Heart left ventricle (tissue), 16 donors: ENCODE results near the gene BACH2. TPM values are rescaled to one million over a fixed set of nuclear protein-coding genes. Genes with fewer than 3 reads are reported as not detected.
A peak's percentile ranks its signal among the peaks of the same experiment; 100 is the strongest.

Experiments used
- ATAC-seq, 4 donors: fragments of 200-7000 bp; cut with Tn5 transposase; one replicate each; pipeline ENCODE4 v1.9.1; 2020 to 2022; ENCODE audit warnings: moderate library complexity in 4 of 4, mild to moderate bottlenecking in 3 of 4, moderate number of reproducible peaks in 1 of 4
- DNase-seq, 5 donors: peaks; one replicate each; pipeline ENCODE4 v3.0.0-alpha.2; 2020
- H3K27ac ChIP-seq, 12 donors: fragments of 200-600 bp; sonication (generic) in 4 of 12; one replicate each; pipeline versions ENCODE4 v1.5.0 to v1.8.0; 2016 to 2022; ENCODE audit warnings: mild to moderate bottlenecking in 2 of 12
- H3K27me3 ChIP-seq, 9 donors: fragments of 200-600 bp; sonication (generic) in 2 of 9; one replicate each; pipeline versions ENCODE4 v1.5.1 to v1.8.0; 2016 to 2022; ENCODE audit warnings: mild to moderate bottlenecking in 3 of 9
- H3K36me3 ChIP-seq, 9 donors: fragments of 200-600 bp; sonication (generic) in 2 of 9; one replicate each; pipeline versions ENCODE4 v1.5.0 to v1.8.0; 2018 to 2022; ENCODE audit warnings: mild to moderate bottlenecking in 2 of 9
- H3K4me1 ChIP-seq, 12 donors: fragments of 200-600 bp; sonication (generic) in 4 of 12; one replicate each; pipeline versions ENCODE4 v1.5.0 to v1.8.0; 2016 to 2022; ENCODE audit warnings: mild to moderate bottlenecking in 3 of 12
- H3K4me3 ChIP-seq, 12 donors: fragments of 200-600 bp; sonication (generic) in 4 of 12; one replicate each; pipeline versions ENCODE4 v1.5.0 to v1.8.0; 2017 to 2022; ENCODE audit warnings: mild to moderate bottlenecking in 9 of 12, moderate library complexity in 4 of 12
- H3K9me3 ChIP-seq, 12 donors: fragments of 200-600 bp; sonication (generic) in 4 of 12; one replicate each; pipeline versions ENCODE4 v1.5.0 to v1.8.0; 2016 to 2022; ENCODE audit warnings: mild to moderate bottlenecking in 1 of 12
- POLR2A ChIP-seq, 2 donors: fragments of 450-650 bp; IDR thresholded peaks; one replicate each; pipeline ENCODE4 v1.6.1; 2017; ENCODE audit warnings: antibody characterized with exemption in 2 of 2, mild to moderate bottlenecking in 2 of 2, moderate library complexity in 2 of 2
- WGBS, 4 donors: extraction: QIAGEN DNeasy Blood & Tissue Kit in 2 of 4; methylation state at CpG; one replicate each; pipeline versions ENCODE4 v1.1.5 to v1.1.7; 2013 to 2018; 5-methylcytosine and 5-hydroxymethylcytosine counted together
- intact Hi-C, 10 donors: fragments of 100-400 bp; cut with DNase I; formaldehyde crosslinking; loops; one replicate each; pipeline versions ENCODE4 v1.11.1 to v1.14.2; 2022
- polyA plus RNA-seq, 2 donors: library from polyadenylated mRNA; stranded (reverse); fragments of 200-250 nt; gene quantifications; one replicate each; pipeline ENCODE4 v1.2.3, GENCODE V29; 2013
- total RNA-seq, 9 donors: library from RNA; depleted of rRNA in 2 of 9; stranded (reverse); fragments of >200 nt in 2 of 9; fragmentation: NEBNext Ultra II Directional in 3 of 9; extraction: Animal tissue kit (Norgen Biotek cat#: 25700) in 3 of 9; gene quantifications; one replicate each; pipeline versions ENCODE4 v1.1.0 to v1.2.4, GENCODE V29; 2016 to 2023
- TF ChIP-seq, protein P1 (sequence below), 12 donors: fragments of 200-600 bp; sonication (generic) in 4 of 12; IDR thresholded peaks; one replicate each; pipeline versions ENCODE4 v1.5.0 to v1.8.0; 2018 to 2022; ENCODE audit warnings: antibody characterized with exemption in 12 of 12, mild to moderate bottlenecking in 5 of 12
- donor health status: ischemic (EF 13 %, LVEDD 7.1; RV severe dilation, severe dysfunction).
- donor health status: healthy with polysubstance abuse.
- donor health status: DM: no; HTN: yes; CAD: no.
- donor health status: DM: no; HTN: no; CAD: no.
- donor health status: ischemic (EF 25% LVEDD 6.9; RV normal size, moderate dysfunction).
- donor health status: ischemic (EF 25% LVEDD 5.7; RV mildly dilated, moderate dysfunction).
- donor health status: healthy.
- donor health status: DM: yes; HTN: yes; CAD: no.
- donor health status: ischemic (EF 35%, LVEDD 5.7; RV mildly dilated, moderate dysfunction).
- donor health status: nonischemic (EF 11% LVEDD 7.7; RV severe dilation, severe dysfunction).
- donor health status: DM: yes; HTN: yes; CAD: no.
- donor health status: PGD.
- donor health status: ischemic (EF 29% LVEDD 5.4; RV normal size, mild dysfunction).
- donor health status: nonischemic (EF 23%, LVEDD 6.1; RV moderate dilation, normal function).

Gene BACH2
- total and polyA plus RNA-seq, 11 donors = 0.23 to 8.4 (median 1.5) TPM

- intact Hi-C loops = loop anchor here in 7 of 10 donors (2.0 to 10.0 kb wide), 9 partner anchors 65 to 245 kb away; partner anchors contain the start of gene BACH2 (in 3 of the 7)
- peak overlapping the region; percentile 76 to 94 (median 88) for H3K27ac ChIP-seq
- H3K27me3 ChIP-seq = no peaks in the 10 kb centered on the region
- peaks cover 0 to 9% (median 0%) of the 10 kb centered on the region in 12 donors for H3K9me3 ChIP-seq
- TF ChIP-seq, protein P1, sequence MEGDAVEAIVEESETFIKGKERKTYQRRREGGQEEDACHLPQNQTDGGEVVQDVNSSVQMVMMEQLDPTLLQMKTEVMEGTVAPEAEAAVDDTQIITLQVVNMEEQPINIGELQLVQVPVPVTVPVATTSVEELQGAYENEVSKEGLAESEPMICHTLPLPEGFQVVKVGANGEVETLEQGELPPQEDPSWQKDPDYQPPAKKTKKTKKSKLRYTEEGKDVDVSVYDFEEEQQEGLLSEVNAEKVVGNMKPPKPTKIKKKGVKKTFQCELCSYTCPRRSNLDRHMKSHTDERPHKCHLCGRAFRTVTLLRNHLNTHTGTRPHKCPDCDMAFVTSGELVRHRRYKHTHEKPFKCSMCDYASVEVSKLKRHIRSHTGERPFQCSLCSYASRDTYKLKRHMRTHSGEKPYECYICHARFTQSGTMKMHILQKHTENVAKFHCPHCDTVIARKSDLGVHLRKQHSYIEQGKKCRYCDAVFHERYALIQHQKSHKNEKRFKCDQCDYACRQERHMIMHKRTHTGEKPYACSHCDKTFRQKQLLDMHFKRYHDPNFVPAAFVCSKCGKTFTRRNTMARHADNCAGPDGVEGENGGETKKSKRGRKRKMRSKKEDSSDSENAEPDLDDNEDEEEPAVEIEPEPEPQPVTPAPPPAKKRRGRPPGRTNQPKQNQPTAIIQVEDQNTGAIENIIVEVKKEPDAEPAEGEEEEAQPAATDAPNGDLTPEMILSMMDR (IDR thresholded peaks at IDR 0.05) = no peak
- no peak for TF ChIP-seq POLR2A (IDR thresholded peaks at IDR 0.05)
- H3K36me3 ChIP-seq = no peaks in the 10 kb centered on the region
- ATAC-seq (peak; percentile 56 to 70 (median 67)), DNase-seq (peak in 4 of 5 donors; percentile 47 to 63 (median 55))
- 33 to 41% (median 35%) methylated on average over 14 of the region's 14 CpGs for WGBS, 4 donors
- peaks cover 0 to 45% (median 33%) of the 10 kb centered on the region in 12 donors for H3K4me1 ChIP-seq
- H3K4me3 ChIP-seq = peak overlapping the region in 10 of 12 donors; percentile 7 to 56 (median 40)
These were observed 77.2 kb downstream of the BACH2 start for GRCh38 chr6:90219209-90219985.

- Histone ChIP-seq H3K9me3 (peaks cover 0 to 9% (median 0%) of the 10 kb centered on the region in 12 donors), H3K27me3 (no peaks in the 10 kb centered on the region), H3K4me3 (peak overlapping the region in 10 of 12 donors; percentile 7 to 56 (median 40)), H3K36me3 (no peaks in the 10 kb centered on the region), H3K4me1 (peaks cover 0 to 49% (median 34%) of the 10 kb centered on the region in 12 donors), H3K27ac (peak overlapping the region; percentile 76 to 94 (median 88))
- WGBS, 4 donors = 3 to 21% (median 5%) methylated on average over 1 of the region's 1 CpG
- intact Hi-C loops = loop anchor here in 7 of 10 donors (2.0 to 10.0 kb wide), 9 partner anchors 66 to 244 kb away; partner anchors contain the start of gene BACH2 (in 3 of the 7)
- TF ChIP-seq, protein P1 (IDR thresholded peaks at IDR 0.05) = no peak
- TF ChIP-seq POLR2A (IDR thresholded peaks at IDR 0.05) = no peak
- no peak for DNase-seq
- ATAC-seq = no peak
These were observed 77.8 kb downstream of the BACH2 start for GRCh38 chr6:90218959-90219208.

DNA sequence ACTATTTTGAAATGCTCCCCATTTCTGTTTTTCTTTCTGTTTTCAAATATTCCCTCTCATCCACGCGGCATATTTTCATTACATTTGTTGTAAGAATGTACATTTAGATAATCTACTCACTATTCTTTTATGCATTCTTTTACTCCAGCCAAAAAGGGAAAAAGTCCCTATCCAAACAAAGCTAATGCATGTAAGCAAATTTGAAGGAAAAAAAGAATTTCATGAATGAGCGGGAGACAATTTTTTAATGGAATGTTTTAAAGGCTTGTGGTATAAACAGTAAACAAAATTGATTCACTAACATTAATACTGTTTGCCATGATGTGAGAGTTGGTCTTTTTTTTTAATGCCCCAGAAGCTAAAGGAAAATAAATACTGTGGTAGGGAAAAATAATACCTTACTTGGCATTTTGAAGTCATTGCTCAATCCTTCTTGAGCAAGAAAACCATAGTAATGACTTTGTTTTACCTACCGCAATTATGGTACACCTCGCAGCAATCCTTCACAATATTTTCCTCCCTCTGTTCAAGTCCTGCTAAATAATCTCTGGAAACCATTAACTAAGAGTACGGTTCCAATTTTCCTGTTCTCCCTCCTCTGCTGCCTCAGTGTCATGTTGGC is 79.0 kb downstream of the BACH2 start:
- H3K27ac ChIP-seq = peak overlapping the region; percentile 76 to 94 (median 88)
- TF ChIP-seq POLR2A (IDR thresholded peaks at IDR 0.05) = no peak
- TF ChIP-seq, protein P1 (IDR thresholded peaks at IDR 0.05) = no peak
- no peaks in the 10 kb centered on the region for H3K36me3 ChIP-seq
- ATAC-seq (peak in 1 of 4 donors; percentile 5), DNase-seq (no peak)
- peak overlapping the region in 9 of 12 donors; percentile 1 to 56 (median 41) for H3K4me3 ChIP-seq
- H3K4me1 ChIP-seq = peaks cover 0 to 56% (median 37%) of the 10 kb centered on the region in 12 donors
- H3K9me3 ChIP-seq = peaks cover 0 to 2% (median 0%) of the 10 kb centered on the region in 12 donors
- 60 to 71% (median 67%) methylated on average over 6 of the region's 6 CpGs for WGBS, 4 donors
- intact Hi-C loops = loop anchor here in 7 of 10 donors (2.0 to 10.0 kb wide), 9 partner anchors 67 to 243 kb away; partner anchors contain the start of gene BACH2 (in 3 of the 7)
- H3K27me3 ChIP-seq = no peaks in the 10 kb centered on the region
